ENCODE measurements around the gene NR2F2. TPM values are rescaled to one million over a fixed set of nuclear protein-coding genes. Genes with fewer than 3 reads are reported as not detected.

The NR2F2 gene
- total RNA-seq, 1 experiment from 2014 or later: 53.7 TPM

GRCh38 chr15:96331144-96331944 is 844 bp downstream of the NR2F2 start:
- DNase-seq (ENCODE audit: low read depth, low spot score) (no peak), ATAC-seq (peak; percentile 0; the same call in 1 of the 2 replicates)
- BruUV-seq (replicated peaks): TSS peak; percentile 51
- H3K4me1 ChIP-seq (ENCODE audit: control insufficient read depth, insufficient read depth, low read length): peaks cover 38% of the 10 kb centered on the region
- intact Hi-C loops (cut with micrococcal nuclease; ENCODE audit: unreplicated experiment) (loop anchor here (5.0 to 10.0 kb wide), 2 partner anchors 1074 to 1657 kb away; no protein-coding TSS in a partner anchor), in situ Hi-C loops (cut with HindIII; ENCODE audit: low pct_unique_long_range_greater_than_20kb, low sequenced_read_pairs) (no loop called here)
- H3K4me3 ChIP-seq (ENCODE audit: low read depth in 2 of 2, low read length in 2 of 2): peak overlapping the region; percentile 63 to 97
- TF ChIP-seq SIN3A (IDR thresholded peaks at IDR 0.05; ENCODE audit: borderline replicate concordance, insufficient read depth, low read depth, low read length) (no peak), CTCF (IDR thresholded peaks at IDR 0.05) (no peak), TCF7L2 (IDR thresholded peaks at IDR 0.05; ENCODE audit: low read depth, low read length) (no peak), POLR2AphosphoS5 (IDR thresholded peaks at IDR 0.05; ENCODE audit: low read depth, low read length) (no peak), REST (IDR thresholded peaks at IDR 0.05; ENCODE audit: insufficient read depth in 1 of 2, low read depth in 2 of 2, low read length in 1 of 2) (no peak)
- H3K27ac ChIP-seq (ENCODE audit: low read length): peak overlapping the region; percentile 99
- peaks cover 9% of the 10 kb centered on the region for H3K36me3 ChIP-seq (ENCODE audit: control insufficient read depth, insufficient read depth, low read length)
- CTCF ChIA-PET: interaction anchor here (0.6 to 0.7 kb wide), 2 partner anchors 115 to 329 kb away, joined by 3 read pairs; no protein-coding TSS in a partner anchor
- H3K9me3 ChIP-seq (ENCODE audit: control insufficient read depth, insufficient read depth, low read depth, low read length): no peaks in the 10 kb centered on the region
- POLR2A ChIA-PET: interaction anchor here (0.6 to 0.7 kb wide), 2 partner anchors 273 to 340 kb away, joined by 3 to 8 read pairs; no protein-coding TSS in a partner anchor
- H3K27me3 ChIP-seq (ENCODE audit: control insufficient read depth, insufficient read depth, low read length): no peaks in the 10 kb centered on the region

- intact Hi-C loops (cut with micrococcal nuclease; ENCODE audit: unreplicated experiment): loop anchor here (5.0 to 10.0 kb wide), 2 partner anchors 1075 to 1657 kb away; no protein-coding TSS in a partner anchor
- Histone ChIP-seq H3K4me1 (ENCODE audit: control insufficient read depth, insufficient read depth, low read length) (peaks cover 42% of the 10 kb centered on the region), H3K27ac (ENCODE audit: low read length) (peak overlapping the region; percentile 99), H3K9me3 (ENCODE audit: control insufficient read depth, insufficient read depth, low read depth, low read length) (no peaks in the 10 kb centered on the region), H3K27me3 (ENCODE audit: control insufficient read depth, insufficient read depth, low read length) (no peaks in the 10 kb centered on the region), H3K36me3 (ENCODE audit: control insufficient read depth, insufficient read depth, low read length) (peaks cover 9% of the 10 kb centered on the region), H3K4me3 (ENCODE audit: low read depth in 2 of 2, low read length in 2 of 2) (peak overlapping the region; percentile 63 to 97)
- DNase-seq (ENCODE audit: low read depth, low spot score): no peak
- TF ChIP-seq SIN3A (IDR thresholded peaks at IDR 0.05; ENCODE audit: borderline replicate concordance, insufficient read depth, low read depth, low read length) (0 out of 2 replicates have a peak, but pooled peaks have one; percentile 53), REST (IDR thresholded peaks at IDR 0.05; ENCODE audit: insufficient read depth in 1 of 2, low read depth in 2 of 2, low read length in 1 of 2) (no peak), POLR2AphosphoS5 (IDR thresholded peaks at IDR 0.05; ENCODE audit: low read depth, low read length) (peak; percentile 43; the same call in 1 of the 2 replicates), CTCF (IDR thresholded peaks at IDR 0.05) (no peak), TCF7L2 (IDR thresholded peaks at IDR 0.05; ENCODE audit: low read depth, low read length) (0 out of 2 replicates have a peak, but pooled peaks have one; percentile 15)
- no peak for ATAC-seq
- BruUV-seq (replicated peaks): no TSS peak
- POLR2A ChIA-PET: interaction anchor here (0.5 kb wide), 1 partner anchor 25 kb away, joined by 9 read pairs; no protein-coding TSS in a partner anchor
- CTCF ChIA-PET: no interaction called here
- in situ Hi-C loops (cut with HindIII; ENCODE audit: low pct_unique_long_range_greater_than_20kb, low sequenced_read_pairs): no loop called here
These were observed 1.6 kb downstream of the NR2F2 start for GRCh38 chr15:96331945-96332636.

Measured in Panc1 (cell line).